ENCODE measurements around the gene PLEKHG4. TPM values are rescaled to one million over a fixed set of nuclear protein-coding genes. Genes with fewer than 3 reads are reported as not detected.

PLEKHG4 gene
- total and polyA plus RNA-seq, 9 of the 15 experiments (the other 6 are each of a cell fraction or from before 2014, with no cell fraction given) = 3.7 to 36.8 (median 17.9) TPM

DNA sequence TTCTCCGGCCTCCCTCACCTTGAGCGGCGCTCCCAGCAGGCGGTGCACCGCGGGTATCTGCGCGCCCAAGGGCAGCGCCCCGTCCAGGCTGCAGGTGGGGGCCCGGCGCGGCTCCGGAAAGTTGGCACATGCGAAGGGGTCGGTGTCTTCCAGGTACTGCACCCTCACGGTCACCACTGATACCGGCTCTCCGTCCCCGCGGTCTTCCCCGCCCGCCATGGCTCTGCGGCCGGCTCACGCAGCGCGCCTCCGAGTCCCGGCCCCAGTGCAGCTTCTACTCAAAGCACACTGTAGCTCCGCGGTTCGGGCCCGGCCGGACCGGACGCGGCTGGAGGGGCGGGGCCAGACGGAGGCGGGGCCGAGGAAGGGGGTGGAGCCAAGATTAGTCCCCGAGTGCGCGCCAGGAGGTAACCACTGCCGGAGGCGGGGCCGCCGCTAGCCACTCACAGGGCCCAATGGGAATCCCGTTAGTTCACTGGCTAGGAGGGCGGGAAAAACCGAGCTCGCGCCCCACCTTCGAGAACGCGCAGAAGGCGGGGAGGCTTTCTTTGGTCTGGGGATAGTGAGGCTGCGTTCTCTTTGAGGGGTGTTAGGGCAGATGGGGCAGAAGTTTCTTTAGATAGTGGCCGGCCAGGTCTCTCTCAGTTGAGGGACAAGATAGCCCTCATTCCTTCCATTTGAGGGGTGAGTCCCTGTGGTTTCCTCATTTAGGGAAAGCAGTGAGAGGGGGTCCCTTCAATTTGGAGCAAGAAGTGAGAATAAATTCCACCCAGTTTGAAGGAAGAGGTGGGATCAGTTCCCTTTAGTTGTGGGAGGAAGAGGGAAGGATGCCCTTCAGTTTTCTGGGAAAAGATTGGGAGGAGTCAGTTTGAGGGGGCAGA, 31.9 kb upstream of the PLEKHG4 start, which contains the start of gene FHOD1 (continued):
- TF ChIP-seq, protein P1, sequence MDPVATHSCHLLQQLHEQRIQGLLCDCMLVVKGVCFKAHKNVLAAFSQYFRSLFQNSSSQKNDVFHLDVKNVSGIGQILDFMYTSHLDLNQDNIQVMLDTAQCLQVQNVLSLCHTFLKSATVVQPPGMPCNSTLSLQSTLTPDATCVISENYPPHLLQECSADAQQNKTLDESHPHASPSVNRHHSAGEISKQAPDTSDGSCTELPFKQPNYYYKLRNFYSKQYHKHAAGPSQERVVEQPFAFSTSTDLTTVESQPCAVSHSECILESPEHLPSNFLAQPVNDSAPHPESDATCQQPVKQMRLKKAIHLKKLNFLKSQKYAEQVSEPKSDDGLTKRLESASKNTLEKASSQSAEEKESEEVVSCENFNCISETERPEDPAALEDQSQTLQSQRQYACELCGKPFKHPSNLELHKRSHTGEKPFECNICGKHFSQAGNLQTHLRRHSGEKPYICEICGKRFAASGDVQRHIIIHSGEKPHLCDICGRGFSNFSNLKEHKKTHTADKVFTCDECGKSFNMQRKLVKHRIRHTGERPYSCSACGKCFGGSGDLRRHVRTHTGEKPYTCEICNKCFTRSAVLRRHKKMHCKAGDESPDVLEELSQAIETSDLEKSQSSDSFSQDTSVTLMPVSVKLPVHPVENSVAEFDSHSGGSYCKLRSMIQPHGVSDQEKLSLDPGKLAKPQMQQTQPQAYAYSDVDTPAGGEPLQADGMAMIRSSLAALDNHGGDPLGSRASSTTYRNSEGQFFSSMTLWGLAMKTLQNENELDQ (CRISPR knock-in tag; IDR thresholded peaks at IDR 0.05; ENCODE audit: borderline replicate concordance) = 0 out of 2 replicates have a peak, but pooled peaks have one; percentile 29
- peak; percentile 34; the same call in 1 of the 2 replicates for TF ChIP-seq THRAP3 (IDR thresholded peaks at IDR 0.05; ENCODE audit: borderline replicate concordance)
- TF ChIP-seq EZH2 (IDR thresholded peaks at IDR 0.05; ENCODE audit: borderline replicate concordance, low read depth, low read length) = no peak
- TF ChIP-seq POLR2A (conservative IDR thresholded peaks at IDR 0.05) = peak; percentile 90
- TF ChIP-seq, protein P2, sequence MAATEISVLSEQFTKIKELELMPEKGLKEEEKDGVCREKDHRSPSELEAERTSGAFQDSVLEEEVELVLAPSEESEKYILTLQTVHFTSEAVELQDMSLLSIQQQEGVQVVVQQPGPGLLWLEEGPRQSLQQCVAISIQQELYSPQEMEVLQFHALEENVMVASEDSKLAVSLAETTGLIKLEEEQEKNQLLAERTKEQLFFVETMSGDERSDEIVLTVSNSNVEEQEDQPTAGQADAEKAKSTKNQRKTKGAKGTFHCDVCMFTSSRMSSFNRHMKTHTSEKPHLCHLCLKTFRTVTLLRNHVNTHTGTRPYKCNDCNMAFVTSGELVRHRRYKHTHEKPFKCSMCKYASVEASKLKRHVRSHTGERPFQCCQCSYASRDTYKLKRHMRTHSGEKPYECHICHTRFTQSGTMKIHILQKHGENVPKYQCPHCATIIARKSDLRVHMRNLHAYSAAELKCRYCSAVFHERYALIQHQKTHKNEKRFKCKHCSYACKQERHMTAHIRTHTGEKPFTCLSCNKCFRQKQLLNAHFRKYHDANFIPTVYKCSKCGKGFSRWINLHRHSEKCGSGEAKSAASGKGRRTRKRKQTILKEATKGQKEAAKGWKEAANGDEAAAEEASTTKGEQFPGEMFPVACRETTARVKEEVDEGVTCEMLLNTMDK (IDR thresholded peaks at IDR 0.05; ENCODE audit: borderline replicate concordance, insufficient read depth, low read depth, low read length, poor library complexity, severe bottlenecking) = no peak
- TF ChIP-seq, protein P3, sequence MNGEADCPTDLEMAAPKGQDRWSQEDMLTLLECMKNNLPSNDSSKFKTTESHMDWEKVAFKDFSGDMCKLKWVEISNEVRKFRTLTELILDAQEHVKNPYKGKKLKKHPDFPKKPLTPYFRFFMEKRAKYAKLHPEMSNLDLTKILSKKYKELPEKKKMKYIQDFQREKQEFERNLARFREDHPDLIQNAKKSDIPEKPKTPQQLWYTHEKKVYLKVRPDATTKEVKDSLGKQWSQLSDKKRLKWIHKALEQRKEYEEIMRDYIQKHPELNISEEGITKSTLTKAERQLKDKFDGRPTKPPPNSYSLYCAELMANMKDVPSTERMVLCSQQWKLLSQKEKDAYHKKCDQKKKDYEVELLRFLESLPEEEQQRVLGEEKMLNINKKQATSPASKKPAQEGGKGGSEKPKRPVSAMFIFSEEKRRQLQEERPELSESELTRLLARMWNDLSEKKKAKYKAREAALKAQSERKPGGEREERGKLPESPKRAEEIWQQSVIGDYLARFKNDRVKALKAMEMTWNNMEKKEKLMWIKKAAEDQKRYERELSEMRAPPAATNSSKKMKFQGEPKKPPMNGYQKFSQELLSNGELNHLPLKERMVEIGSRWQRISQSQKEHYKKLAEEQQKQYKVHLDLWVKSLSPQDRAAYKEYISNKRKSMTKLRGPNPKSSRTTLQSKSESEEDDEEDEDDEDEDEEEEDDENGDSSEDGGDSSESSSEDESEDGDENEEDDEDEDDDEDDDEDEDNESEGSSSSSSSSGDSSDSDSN (IDR thresholded peaks at IDR 0.05; ENCODE audit: borderline replicate concordance in 1 of 2, low read depth in 2 of 2, low read length in 2 of 2) = peak; percentile 30 to 71; a peak in 2 of 4 replicates
- no peak for TF ChIP-seq SAP30 (IDR thresholded peaks at IDR 0.05; ENCODE audit: borderline replicate concordance, insufficient read depth, low read depth, low read length, poor library complexity, severe bottlenecking)
- TF ChIP-seq ZNF253 (CRISPR knock-in tag; conservative IDR thresholded peaks at IDR 0.05) = no peak
- TF ChIP-seq, protein P4, sequence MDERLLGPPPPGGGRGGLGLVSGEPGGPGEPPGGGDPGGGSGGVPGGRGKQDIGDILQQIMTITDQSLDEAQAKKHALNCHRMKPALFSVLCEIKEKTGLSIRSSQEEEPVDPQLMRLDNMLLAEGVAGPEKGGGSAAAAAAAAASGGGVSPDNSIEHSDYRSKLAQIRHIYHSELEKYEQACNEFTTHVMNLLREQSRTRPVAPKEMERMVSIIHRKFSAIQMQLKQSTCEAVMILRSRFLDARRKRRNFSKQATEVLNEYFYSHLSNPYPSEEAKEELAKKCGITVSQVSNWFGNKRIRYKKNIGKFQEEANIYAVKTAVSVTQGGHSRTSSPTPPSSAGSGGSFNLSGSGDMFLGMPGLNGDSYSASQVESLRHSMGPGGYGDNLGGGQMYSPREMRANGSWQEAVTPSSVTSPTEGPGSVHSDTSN (CRISPR knock-in tag; IDR thresholded peaks at IDR 0.05; ENCODE audit: low read depth) = no peak
- TF ChIP-seq, protein P4 (tag; conservative IDR thresholded peaks at IDR 0.05; ENCODE audit: low read depth) = no peak
- TF ChIP-seq SNRNP70 (optimal IDR thresholded peaks at IDR 0.05; ENCODE audit: low read depth, low read length) = no peak
- no peak for TF ChIP-seq JUNB (CRISPR knock-in tag; conservative IDR thresholded peaks at IDR 0.05)
- TF ChIP-seq ZNF561 (CRISPR knock-in tag; conservative IDR thresholded peaks at IDR 0.05) = no peak
- TF ChIP-seq, protein P5, sequence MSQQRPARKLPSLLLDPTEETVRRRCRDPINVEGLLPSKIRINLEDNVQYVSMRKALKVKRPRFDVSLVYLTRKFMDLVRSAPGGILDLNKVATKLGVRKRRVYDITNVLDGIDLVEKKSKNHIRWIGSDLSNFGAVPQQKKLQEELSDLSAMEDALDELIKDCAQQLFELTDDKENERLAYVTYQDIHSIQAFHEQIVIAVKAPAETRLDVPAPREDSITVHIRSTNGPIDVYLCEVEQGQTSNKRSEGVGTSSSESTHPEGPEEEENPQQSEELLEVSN (IDR thresholded peaks at IDR 0.05; ENCODE audit: borderline replicate concordance in 1 of 2, extremely low read depth in 1 of 2, insufficient read depth in 1 of 2, insufficient read length in 1 of 2, low read depth in 1 of 2, low read length in 1 of 2, poor library complexity in 1 of 2, severe bottlenecking in 1 of 2) = peak; percentile 97 to 99
